ENCODE measurements around the gene CORO7.

The CORO7 gene

DNA sequence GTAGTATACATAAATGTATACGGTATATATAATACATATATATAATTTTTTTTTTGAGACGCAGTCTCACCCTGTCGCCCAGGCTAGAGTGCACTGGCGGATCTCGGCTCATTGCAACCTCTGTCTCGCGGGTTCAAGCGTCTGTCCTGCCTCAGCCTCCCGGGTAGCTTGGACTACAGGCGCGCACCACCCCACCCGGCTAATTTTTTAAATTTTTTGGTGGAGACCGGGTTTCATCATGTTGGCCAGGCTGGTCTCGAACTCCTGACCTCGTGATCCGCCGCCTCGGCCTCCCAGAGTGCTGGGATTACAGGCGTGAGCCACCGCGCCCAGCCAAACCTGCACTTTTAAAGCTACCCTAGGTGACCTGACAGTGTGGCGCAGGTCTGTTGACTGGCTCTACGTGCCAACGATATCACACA, 66.0 kb downstream of the CORO7 start:
- Histone ChIP-seq H3K4me3 (ENCODE audit: low read depth, low read length) (peak overlapping the region; percentile 85), H3K9me3 (ENCODE audit: severe bottlenecking) (no peaks in the 10 kb centered on the region), H3K27ac (peak overlapping the region; percentile 85), H3K36me3 (peaks cover 14% of the 10 kb centered on the region), H3K27me3 (ENCODE audit: insufficient read depth, low read depth, severe bottlenecking) (no peaks in the 10 kb centered on the region)
- no peak for DNase-seq
- TF ChIP-seq, protein P1, sequence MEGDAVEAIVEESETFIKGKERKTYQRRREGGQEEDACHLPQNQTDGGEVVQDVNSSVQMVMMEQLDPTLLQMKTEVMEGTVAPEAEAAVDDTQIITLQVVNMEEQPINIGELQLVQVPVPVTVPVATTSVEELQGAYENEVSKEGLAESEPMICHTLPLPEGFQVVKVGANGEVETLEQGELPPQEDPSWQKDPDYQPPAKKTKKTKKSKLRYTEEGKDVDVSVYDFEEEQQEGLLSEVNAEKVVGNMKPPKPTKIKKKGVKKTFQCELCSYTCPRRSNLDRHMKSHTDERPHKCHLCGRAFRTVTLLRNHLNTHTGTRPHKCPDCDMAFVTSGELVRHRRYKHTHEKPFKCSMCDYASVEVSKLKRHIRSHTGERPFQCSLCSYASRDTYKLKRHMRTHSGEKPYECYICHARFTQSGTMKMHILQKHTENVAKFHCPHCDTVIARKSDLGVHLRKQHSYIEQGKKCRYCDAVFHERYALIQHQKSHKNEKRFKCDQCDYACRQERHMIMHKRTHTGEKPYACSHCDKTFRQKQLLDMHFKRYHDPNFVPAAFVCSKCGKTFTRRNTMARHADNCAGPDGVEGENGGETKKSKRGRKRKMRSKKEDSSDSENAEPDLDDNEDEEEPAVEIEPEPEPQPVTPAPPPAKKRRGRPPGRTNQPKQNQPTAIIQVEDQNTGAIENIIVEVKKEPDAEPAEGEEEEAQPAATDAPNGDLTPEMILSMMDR (IDR thresholded peaks at IDR 0.05; ENCODE audit: low read depth, low read length) = no peak

DNA sequence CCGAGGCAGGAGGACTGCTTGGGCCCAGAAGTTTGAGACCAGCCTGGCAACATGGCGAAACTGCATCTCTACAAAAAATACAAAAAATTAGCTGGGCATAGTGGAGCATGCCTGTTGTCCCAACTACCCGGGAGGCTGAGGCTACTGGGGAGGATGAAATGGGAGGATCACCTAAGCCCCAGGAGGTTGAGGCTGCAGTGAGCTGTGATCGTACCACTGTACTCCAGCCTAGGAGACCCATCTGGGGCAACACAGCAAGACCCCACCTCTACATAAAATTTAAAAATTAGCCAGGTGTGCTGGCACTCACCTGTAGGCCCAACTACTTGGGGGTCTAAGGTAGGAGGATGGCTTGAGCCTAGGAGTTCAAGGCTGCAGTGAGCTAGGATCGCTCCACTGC, 67.1 kb downstream of the CORO7 start:
- no peaks in the 10 kb centered on the region for H3K9me3 ChIP-seq (ENCODE audit: severe bottlenecking)
- no peaks in the 10 kb centered on the region for H3K27me3 ChIP-seq (ENCODE audit: insufficient read depth, low read depth, severe bottlenecking)
- TF ChIP-seq, protein P1 (IDR thresholded peaks at IDR 0.05; ENCODE audit: low read depth, low read length) = no peak
- peaks cover 14% of the 10 kb centered on the region for H3K36me3 ChIP-seq
- no peak overlapping the region for H3K4me3 ChIP-seq (ENCODE audit: low read depth, low read length)
- DNase-seq = no peak
- no peak overlapping the region for H3K27ac ChIP-seq

DNA sequence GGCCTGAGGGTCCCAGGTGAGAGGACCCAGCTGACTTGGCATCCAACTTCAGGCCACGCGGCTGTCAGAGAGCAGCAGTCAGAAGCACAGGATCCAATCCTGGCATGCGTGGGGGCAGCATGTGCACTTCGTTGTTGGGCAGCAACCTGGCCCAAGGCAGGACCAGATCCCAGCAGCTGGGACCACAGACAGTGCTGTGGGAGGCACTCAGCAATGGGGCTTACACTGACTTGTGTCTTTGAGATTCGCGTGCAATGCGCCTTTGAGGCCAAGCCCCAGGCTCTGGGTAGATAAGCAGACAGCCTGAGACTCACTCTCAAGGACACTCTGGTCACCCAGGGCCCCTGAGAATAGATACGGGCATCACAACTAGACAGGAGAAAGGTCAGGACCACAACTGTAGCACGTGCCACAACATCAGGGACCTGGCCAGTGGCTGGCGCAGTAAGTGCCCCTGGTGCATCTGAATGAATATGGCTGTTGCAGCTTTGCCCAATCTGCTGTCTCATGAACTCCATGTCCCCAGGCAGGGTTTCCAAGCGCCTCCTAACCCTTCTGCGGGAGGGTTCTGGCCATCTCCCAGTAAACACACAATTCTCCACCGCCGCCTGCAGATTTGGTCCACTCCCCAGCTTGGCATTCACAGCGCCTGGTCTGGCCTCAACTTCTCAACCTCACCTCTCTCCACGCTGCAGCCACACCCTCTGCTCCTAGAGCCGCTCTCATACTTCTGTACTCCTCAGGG, 68.5 kb downstream of the CORO7 start:
- Histone ChIP-seq H3K36me3 (peaks cover 14% of the 10 kb centered on the region), H3K27me3 (ENCODE audit: insufficient read depth, low read depth, severe bottlenecking) (no peaks in the 10 kb centered on the region), H3K9me3 (ENCODE audit: severe bottlenecking) (no peaks in the 10 kb centered on the region), H3K27ac (no peak overlapping the region), H3K4me3 (ENCODE audit: low read depth, low read length) (no peak overlapping the region)
- no peak for DNase-seq
- TF ChIP-seq, protein P1 (IDR thresholded peaks at IDR 0.05; ENCODE audit: low read depth, low read length) = no peak

DNA sequence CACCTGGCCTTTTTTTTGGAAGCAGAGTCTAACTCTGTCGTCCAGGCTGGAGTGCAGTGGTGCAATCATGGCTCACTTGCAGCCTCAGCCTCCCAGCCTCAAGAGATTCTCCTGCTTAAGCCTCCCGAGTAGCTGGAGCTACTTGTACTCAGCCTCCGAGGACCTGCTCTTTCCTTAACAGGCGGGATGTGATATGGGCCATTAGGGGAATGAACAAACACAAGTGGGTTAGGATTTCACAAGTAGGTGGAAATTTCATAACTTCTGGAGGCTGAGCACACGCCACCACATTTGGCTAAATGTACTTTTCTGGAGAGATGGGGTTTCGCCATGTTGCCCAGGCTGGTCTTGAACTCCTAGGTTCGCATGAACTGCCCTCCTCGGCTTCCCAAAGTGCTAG, 69.4 kb downstream of the CORO7 start:
- Histone ChIP-seq H3K36me3 (peaks cover 14% of the 10 kb centered on the region), H3K4me3 (ENCODE audit: low read depth, low read length) (no peak overlapping the region), H3K27me3 (ENCODE audit: insufficient read depth, low read depth, severe bottlenecking) (no peaks in the 10 kb centered on the region), H3K27ac (no peak overlapping the region), H3K9me3 (ENCODE audit: severe bottlenecking) (no peaks in the 10 kb centered on the region)
- no peak for DNase-seq
- TF ChIP-seq, protein P1 (IDR thresholded peaks at IDR 0.05; ENCODE audit: low read depth, low read length) = no peak

DNA sequence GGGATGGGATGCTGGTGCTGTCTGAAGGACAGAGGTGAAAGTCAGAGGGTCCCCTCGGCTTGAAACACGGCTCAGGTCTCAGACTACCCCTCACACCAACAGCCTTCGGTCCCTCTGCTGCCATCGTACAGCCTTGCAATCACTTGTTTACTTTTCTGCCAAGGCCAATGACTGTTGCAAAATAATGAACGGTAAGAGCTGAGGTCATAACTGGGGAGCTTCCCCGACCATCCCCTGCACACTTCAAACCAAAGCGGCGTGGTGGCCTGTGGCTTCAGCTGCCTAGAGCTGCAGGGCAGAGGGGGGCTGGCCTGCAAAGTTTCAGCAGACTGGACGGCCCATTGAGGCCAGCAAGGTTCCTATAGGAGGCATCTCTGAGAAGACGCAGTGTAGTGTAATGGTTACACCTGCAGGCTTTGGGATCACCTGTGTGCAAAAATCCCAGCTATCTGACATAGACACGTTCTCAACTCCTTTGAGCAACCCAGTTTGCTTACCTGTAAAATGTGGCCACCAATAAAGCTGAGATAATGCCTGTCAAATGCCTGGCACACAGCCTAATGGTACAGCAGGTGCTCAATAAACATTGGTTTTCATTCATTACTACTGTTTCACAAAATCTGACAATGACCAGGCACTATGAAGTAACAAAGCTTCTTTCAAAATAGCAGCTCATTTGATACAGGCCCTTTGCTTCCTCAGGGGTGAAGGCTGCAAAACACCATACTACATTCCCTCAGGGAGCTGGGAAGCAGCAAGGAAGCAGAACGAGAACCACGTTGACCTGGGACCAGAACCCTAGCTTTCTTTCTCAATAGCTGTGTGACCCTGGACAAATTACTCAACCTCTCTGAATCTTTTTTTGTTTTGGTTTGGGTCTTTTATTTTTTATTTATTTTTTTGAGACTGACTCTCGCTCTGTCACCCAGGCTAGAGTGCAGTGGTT, 70.3 kb downstream of the CORO7 start:
- no peaks in the 10 kb centered on the region for H3K9me3 ChIP-seq (ENCODE audit: severe bottlenecking)
- H3K27me3 ChIP-seq (ENCODE audit: insufficient read depth, low read depth, severe bottlenecking) = no peaks in the 10 kb centered on the region
- no peak overlapping the region for H3K27ac ChIP-seq
- TF ChIP-seq, protein P1 (IDR thresholded peaks at IDR 0.05; ENCODE audit: low read depth, low read length) = no peak
- H3K36me3 ChIP-seq = peaks cover 14% of the 10 kb centered on the region
- no peak for DNase-seq
- no peak overlapping the region for H3K4me3 ChIP-seq (ENCODE audit: low read depth, low read length)
